ENCODE measurements around the gene APBB1IP.

Gene APBB1IP

DNA sequence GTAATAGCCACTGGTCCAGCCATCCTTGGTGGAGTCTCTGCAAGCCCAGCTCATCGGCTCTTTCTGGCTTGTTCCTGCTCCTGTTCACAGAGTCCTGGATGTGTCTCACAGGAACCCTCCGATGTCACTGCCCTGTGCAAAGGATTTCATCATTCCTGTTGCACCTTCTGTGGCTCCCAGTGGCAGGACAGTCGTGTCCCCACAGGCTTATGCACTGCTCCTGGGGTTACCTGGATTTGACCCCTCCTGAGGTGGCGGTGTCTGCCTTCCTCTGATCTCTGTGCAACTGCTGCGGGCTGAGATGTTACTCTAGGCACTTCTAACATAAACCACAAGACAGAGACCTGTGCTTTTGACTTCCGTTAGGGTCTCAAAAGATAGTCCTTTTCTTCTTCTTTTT is 30.6 kb downstream of the APBB1IP start:
- TF ChIP-seq, protein P1, sequence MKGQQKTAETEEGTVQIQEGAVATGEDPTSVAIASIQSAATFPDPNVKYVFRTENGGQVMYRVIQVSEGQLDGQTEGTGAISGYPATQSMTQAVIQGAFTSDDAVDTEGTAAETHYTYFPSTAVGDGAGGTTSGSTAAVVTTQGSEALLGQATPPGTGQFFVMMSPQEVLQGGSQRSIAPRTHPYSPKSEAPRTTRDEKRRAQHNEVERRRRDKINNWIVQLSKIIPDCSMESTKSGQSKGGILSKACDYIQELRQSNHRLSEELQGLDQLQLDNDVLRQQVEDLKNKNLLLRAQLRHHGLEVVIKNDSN (IDR thresholded peaks at IDR 0.05), result no peak
- TF ChIP-seq TCF12 (IDR thresholded peaks at IDR 0.05; ENCODE audit: low read depth), result no peak
- TF ChIP-seq, protein P2, sequence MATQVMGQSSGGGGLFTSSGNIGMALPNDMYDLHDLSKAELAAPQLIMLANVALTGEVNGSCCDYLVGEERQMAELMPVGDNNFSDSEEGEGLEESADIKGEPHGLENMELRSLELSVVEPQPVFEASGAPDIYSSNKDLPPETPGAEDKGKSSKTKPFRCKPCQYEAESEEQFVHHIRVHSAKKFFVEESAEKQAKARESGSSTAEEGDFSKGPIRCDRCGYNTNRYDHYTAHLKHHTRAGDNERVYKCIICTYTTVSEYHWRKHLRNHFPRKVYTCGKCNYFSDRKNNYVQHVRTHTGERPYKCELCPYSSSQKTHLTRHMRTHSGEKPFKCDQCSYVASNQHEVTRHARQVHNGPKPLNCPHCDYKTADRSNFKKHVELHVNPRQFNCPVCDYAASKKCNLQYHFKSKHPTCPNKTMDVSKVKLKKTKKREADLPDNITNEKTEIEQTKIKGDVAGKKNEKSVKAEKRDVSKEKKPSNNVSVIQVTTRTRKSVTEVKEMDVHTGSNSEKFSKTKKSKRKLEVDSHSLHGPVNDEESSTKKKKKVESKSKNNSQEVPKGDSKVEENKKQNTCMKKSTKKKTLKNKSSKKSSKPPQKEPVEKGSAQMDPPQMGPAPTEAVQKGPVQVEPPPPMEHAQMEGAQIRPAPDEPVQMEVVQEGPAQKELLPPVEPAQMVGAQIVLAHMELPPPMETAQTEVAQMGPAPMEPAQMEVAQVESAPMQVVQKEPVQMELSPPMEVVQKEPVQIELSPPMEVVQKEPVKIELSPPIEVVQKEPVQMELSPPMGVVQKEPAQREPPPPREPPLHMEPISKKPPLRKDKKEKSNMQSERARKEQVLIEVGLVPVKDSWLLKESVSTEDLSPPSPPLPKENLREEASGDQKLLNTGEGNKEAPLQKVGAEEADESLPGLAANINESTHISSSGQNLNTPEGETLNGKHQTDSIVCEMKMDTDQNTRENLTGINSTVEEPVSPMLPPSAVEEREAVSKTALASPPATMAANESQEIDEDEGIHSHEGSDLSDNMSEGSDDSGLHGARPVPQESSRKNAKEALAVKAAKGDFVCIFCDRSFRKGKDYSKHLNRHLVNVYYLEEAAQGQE (IDR thresholded peaks at IDR 0.05; ENCODE audit: low read depth), result no peak

DNA sequence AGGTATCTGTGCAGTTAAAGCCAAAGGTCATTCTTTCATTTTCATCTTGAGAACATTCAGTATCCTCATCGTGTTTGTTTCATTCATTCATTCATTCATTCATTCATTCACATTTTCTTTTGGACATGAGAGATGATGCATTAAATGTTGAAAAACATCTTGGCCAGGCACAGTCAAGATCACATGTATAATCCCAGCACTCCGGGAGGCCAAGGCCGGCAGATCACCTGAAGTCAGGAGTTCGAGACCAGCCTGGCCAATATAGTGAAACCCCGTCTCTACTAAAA is 34.3 kb downstream of the APBB1IP start:
- TF ChIP-seq EGR1 (IDR thresholded peaks at IDR 0.05) (no peak), TEAD4 (IDR thresholded peaks at IDR 0.05) (no peak), CREB1 (IDR thresholded peaks at IDR 0.05; ENCODE audit: low read depth) (no peak), ZBTB7A (IDR thresholded peaks at IDR 0.05; ENCODE audit: low read depth) (no peak), RAD21 (IDR thresholded peaks at IDR 0.05; ENCODE audit: low read depth) (no peak), FOXM1 (IDR thresholded peaks at IDR 0.05; ENCODE audit: borderline replicate concordance, low read depth) (no peak), CEBPB (IDR thresholded peaks at IDR 0.05) (no peak), YY1 (IDR thresholded peaks at IDR 0.05; ENCODE audit: low read depth) (no peak), EP300 (IDR thresholded peaks at IDR 0.05; ENCODE audit: borderline replicate concordance) (no peak), TCF12 (IDR thresholded peaks at IDR 0.05; ENCODE audit: low read depth) (no peak), TAF1 (IDR thresholded peaks at IDR 0.05; ENCODE audit: low read depth) (no peak), NFIC (IDR thresholded peaks at IDR 0.05) (no peak)
- TF ChIP-seq, protein P1 (IDR thresholded peaks at IDR 0.05), result no peak
- TF ChIP-seq, protein P3, sequence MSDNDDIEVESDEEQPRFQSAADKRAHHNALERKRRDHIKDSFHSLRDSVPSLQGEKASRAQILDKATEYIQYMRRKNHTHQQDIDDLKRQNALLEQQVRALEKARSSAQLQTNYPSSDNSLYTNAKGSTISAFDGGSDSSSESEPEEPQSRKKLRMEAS (IDR thresholded peaks at IDR 0.05), result no peak
- TF ChIP-seq, protein P2 (IDR thresholded peaks at IDR 0.05; ENCODE audit: low read depth), result no peak

DNA sequence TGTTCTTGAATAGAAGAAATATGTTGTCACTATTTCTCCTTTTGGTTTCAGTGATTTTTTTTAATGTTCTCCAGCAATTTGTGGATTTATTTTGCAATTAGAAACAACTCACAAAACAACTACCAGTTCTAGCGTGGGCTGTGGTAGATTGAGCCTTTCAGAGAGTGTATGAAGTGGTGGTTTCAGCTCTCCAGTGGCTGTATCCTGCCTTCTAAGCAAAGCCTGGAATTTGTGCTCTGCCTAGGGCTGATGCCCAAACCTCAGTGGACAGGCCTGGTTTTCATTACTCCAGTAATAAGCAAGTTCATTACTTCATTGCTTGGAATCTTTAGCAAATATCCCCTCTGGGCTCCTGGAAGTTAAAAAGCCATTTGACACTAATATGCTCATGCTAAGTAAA is 35.9 kb downstream of the APBB1IP start:
- TF ChIP-seq TEAD4 (IDR thresholded peaks at IDR 0.05) (no peak), RAD21 (IDR thresholded peaks at IDR 0.05; ENCODE audit: low read depth) (no peak), TAF1 (IDR thresholded peaks at IDR 0.05; ENCODE audit: low read depth) (no peak)

DNA sequence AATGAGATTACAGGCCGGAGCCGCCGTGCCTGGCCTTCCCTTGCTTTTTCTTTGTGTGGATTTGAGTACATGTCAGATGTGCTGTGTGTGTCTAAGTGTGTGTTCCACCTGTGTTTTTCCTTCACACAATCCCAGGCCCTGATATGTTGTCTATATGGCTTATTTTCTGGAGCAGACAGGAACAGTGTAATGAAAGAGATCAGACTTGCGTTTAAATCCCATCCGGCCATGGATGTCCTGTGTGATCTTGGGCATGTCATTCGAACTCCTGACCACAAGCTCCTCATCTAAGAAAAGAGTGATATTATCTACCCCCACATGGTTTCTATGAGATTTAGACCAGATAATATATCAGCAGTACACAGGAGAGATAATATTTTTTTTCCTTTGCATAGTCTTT is 37.2 kb downstream of the APBB1IP start:
- no peak for TF ChIP-seq TAF1 (IDR thresholded peaks at IDR 0.05; ENCODE audit: low read depth)
- TF ChIP-seq EP300 (IDR thresholded peaks at IDR 0.05; ENCODE audit: borderline replicate concordance), result no peak
- TF ChIP-seq YY1 (IDR thresholded peaks at IDR 0.05; ENCODE audit: low read depth), result no peak
- TF ChIP-seq, protein P3 (IDR thresholded peaks at IDR 0.05), result no peak
- no peak for TF ChIP-seq CREB1 (IDR thresholded peaks at IDR 0.05; ENCODE audit: low read depth)
- TF ChIP-seq TCF12 (IDR thresholded peaks at IDR 0.05; ENCODE audit: low read depth), result no peak
- TF ChIP-seq RAD21 (IDR thresholded peaks at IDR 0.05; ENCODE audit: low read depth), result no peak
- TF ChIP-seq TEAD4 (IDR thresholded peaks at IDR 0.05), result no peak
- no peak for TF ChIP-seq CEBPB (IDR thresholded peaks at IDR 0.05)
- TF ChIP-seq FOXM1 (IDR thresholded peaks at IDR 0.05; ENCODE audit: borderline replicate concordance, low read depth), result no peak
- TF ChIP-seq ZBTB7A (IDR thresholded peaks at IDR 0.05; ENCODE audit: low read depth), result no peak
- TF ChIP-seq, protein P2 (IDR thresholded peaks at IDR 0.05; ENCODE audit: low read depth), result no peak
- TF ChIP-seq, protein P1 (IDR thresholded peaks at IDR 0.05), result no peak
- no peak for TF ChIP-seq EGR1 (IDR thresholded peaks at IDR 0.05)
- no peak for TF ChIP-seq NFIC (IDR thresholded peaks at IDR 0.05)

DNA sequence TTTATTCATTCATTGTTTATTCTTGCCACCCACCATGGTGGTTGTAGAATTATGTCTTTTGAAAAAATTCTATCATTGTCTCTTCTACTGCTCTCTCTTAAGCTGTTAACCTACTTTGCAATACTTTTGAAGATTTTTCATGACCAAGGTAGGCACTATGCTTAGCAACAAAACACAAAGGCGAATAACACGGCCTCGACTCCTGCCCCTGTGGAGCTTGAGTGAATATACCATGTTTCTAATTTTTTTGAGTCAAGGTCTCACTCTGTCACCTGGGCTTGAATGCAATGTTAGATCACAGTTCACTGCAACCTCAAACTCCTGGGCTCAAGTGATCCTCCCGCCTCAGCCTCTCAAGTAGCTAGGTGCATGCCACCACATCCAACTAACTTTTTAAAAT is 39.4 kb downstream of the APBB1IP start:
- TF ChIP-seq TEAD4 (IDR thresholded peaks at IDR 0.05) (no peak), TAF1 (IDR thresholded peaks at IDR 0.05; ENCODE audit: low read depth) (no peak), CREB1 (IDR thresholded peaks at IDR 0.05; ENCODE audit: low read depth) (no peak), EP300 (IDR thresholded peaks at IDR 0.05; ENCODE audit: borderline replicate concordance) (no peak), CEBPB (IDR thresholded peaks at IDR 0.05) (no peak), FOXM1 (IDR thresholded peaks at IDR 0.05; ENCODE audit: borderline replicate concordance, low read depth) (no peak), EGR1 (IDR thresholded peaks at IDR 0.05) (no peak), ZBTB7A (IDR thresholded peaks at IDR 0.05; ENCODE audit: low read depth) (no peak), RAD21 (IDR thresholded peaks at IDR 0.05; ENCODE audit: low read depth) (no peak), NFIC (IDR thresholded peaks at IDR 0.05) (no peak), TCF12 (IDR thresholded peaks at IDR 0.05; ENCODE audit: low read depth) (no peak)
- TF ChIP-seq, protein P3 (IDR thresholded peaks at IDR 0.05), result no peak
- TF ChIP-seq, protein P1 (IDR thresholded peaks at IDR 0.05), result no peak
- TF ChIP-seq, protein P2 (IDR thresholded peaks at IDR 0.05; ENCODE audit: low read depth), result no peak
